Measurements from ENCODE around the gene CREB3L2. TPM values are rescaled to one million over a fixed set of nuclear protein-coding genes. Genes with fewer than 3 reads are reported as not detected.
A peak's percentile ranks its signal among the peaks of the same experiment; 100 is the strongest.

CREB3L2 gene
- total RNA-seq, 4 donors from 2014 or later, result 43.5 to 73.0 (median 51.2) TPM

- Histone ChIP-seq H3K36me3 (peaks cover 0 to 75% (median 10%) of the 10 kb centered on the region in 3 donors), H3K4me1 (peaks cover 0 to 49% (median 9%) of the 10 kb centered on the region in 4 donors), H3K9me3 (peaks cover 0 to 13% (median 0%) of the 10 kb centered on the region in 4 donors), H3K27me3 (no peaks in the 10 kb centered on the region), H3K27ac (peak overlapping the region in 2 of 4 donors; percentile 49 to 50), H3K4me3 (no peak overlapping the region)
- DNase-seq (ENCODE audit: low spot score in 2 of 2), result no peak
- 48 to 53% methylated on average over 7 of the region's 7 CpGs for WGBS, 2 donors
- no peak for TF ChIP-seq CTCF (IDR thresholded peaks at IDR 0.05)
- TF ChIP-seq POLR2A (IDR thresholded peaks at IDR 0.05), result no peak
- peak in 1 of 2 donors; percentile 61 for TF ChIP-seq EP300 (IDR thresholded peaks at IDR 0.05)
Measured at GRCh38 chr7:137873979-137874777, 127.7 kb downstream of the CREB3L2 start.

- 82 to 86% methylated on average over 3 of the region's 3 CpGs for WGBS, 2 donors
Measured at GRCh38 chr7:137873524-137873923, 128.4 kb downstream of the CREB3L2 start.

GRCh38 chr7:137871170-137871915, 130.5 kb downstream of the CREB3L2 start:
- Histone ChIP-seq H3K9me3 (peaks cover 0 to 14% (median 0%) of the 10 kb centered on the region in 4 donors), H3K36me3 (peaks cover 0 to 86% (median 2%) of the 10 kb centered on the region in 3 donors), H3K4me3 (no peak overlapping the region), H3K27ac (peak overlapping the region in 1 of 4 donors; percentile 49), H3K27me3 (no peaks in the 10 kb centered on the region), H3K4me1 (peaks cover 0 to 23% (median 0%) of the 10 kb centered on the region in 4 donors)
- DNase-seq (ENCODE audit: low spot score in 2 of 2), result no peak
- no peak for TF ChIP-seq POLR2A (IDR thresholded peaks at IDR 0.05)
- no peak for TF ChIP-seq CTCF (IDR thresholded peaks at IDR 0.05)
- TF ChIP-seq EP300 (IDR thresholded peaks at IDR 0.05), result peak in 1 of 2 donors; percentile 63
- WGBS, 2 donors, result 86 to 91% methylated on average over 7 of the region's 7 CpGs

More at GRCh38 chr7:137873524-137873923, 128.4 kb downstream of the CREB3L2 start:
- TF ChIP-seq EP300 (IDR thresholded peaks at IDR 0.05), result no peak
- TF ChIP-seq POLR2A (IDR thresholded peaks at IDR 0.05), result no peak
- TF ChIP-seq CTCF (IDR thresholded peaks at IDR 0.05), result no peak
- no peak for DNase-seq (ENCODE audit: low spot score in 2 of 2)
- H3K27ac ChIP-seq, result peak overlapping the region in 2 of 4 donors; percentile 49 to 50
- H3K27me3 ChIP-seq, result no peaks in the 10 kb centered on the region
- H3K9me3 ChIP-seq, result peaks cover 0 to 13% (median 0%) of the 10 kb centered on the region in 4 donors
- peaks cover 0 to 75% (median 6%) of the 10 kb centered on the region in 3 donors for H3K36me3 ChIP-seq
- H3K4me1 ChIP-seq, result peaks cover 0 to 43% (median 5%) of the 10 kb centered on the region in 4 donors
- no peak overlapping the region for H3K4me3 ChIP-seq

GRCh38 chr7:137870684-137871083, 131.2 kb downstream of the CREB3L2 start:
- Histone ChIP-seq H3K9me3 (peaks cover 0 to 21% (median 4%) of the 10 kb centered on the region in 4 donors), H3K27ac (no peak overlapping the region), H3K4me1 (peaks cover 0 to 20% (median 0%) of the 10 kb centered on the region in 4 donors), H3K27me3 (no peaks in the 10 kb centered on the region), H3K4me3 (no peak overlapping the region), H3K36me3 (peaks cover 0 to 88% (median 2%) of the 10 kb centered on the region in 3 donors)
- no peak for DNase-seq (ENCODE audit: low spot score in 2 of 2)
- no peak for TF ChIP-seq CTCF (IDR thresholded peaks at IDR 0.05)
- no peak for TF ChIP-seq EP300 (IDR thresholded peaks at IDR 0.05)
- no peak for TF ChIP-seq POLR2A (IDR thresholded peaks at IDR 0.05)
